A673 (cell line): ENCODE measurements around the gene TACC3.

Experiments used
- CTCF ChIP-seq: fragments of 300-800, 200-600 bp; sonication (generic); conservative IDR thresholded peaks from 2 replicates; pipeline ENCODE4 v1.5.1; 2017; ENCODE audit warnings: low read depth, mild to moderate bottlenecking, antibody characterized with exemption, low read length, moderate library complexity, mixed read lengths
- EZH2 ChIP-seq: fragments of 200-600 bp; sonication (generic); IDR thresholded peaks from 2 replicates; pipeline ENCODE4 v1.6.1; 2017; ENCODE audit warnings: borderline replicate concordance, low read depth, mild to moderate bottlenecking, mixed read lengths, antibody characterized with exemption, low read length; ENCODE audit not compliant: poor library complexity, severe bottlenecking

GRCh38 chr4:1685235-1686150 is 35.8 kb upstream of the TACC3 start:
- TF ChIP-seq CTCF (no peak), EZH2 (no peak)
